KBM-7 (cell line): Measurements from ENCODE around the gene EXOC1L.

Experiments
- DNase-seq: peaks from one replicate; pipeline ENCODE4 v3.0.0-alpha.2; 2015
- in situ Hi-C: fragments of 300-500 bp; cut with MboI; formaldehyde crosslinking; loops from 2 replicates; pipeline ENCODE4 v1.14.3; 2020; ENCODE audit warnings: low sequenced_read_pairs, low pct_unique_long_range_greater_than_20kb, mixed read lengths

The EXOC1L gene

GRCh38 chr4:55819634-55820033 lies at the start of gene EXOC1L:
Gene EXOC1L, plus strand, starts transcription at chr4:55819790. Its CDS starts 237 bp downstream, at chr4:55820027.
- DNase-seq: peak; percentile 80
- in situ Hi-C loops: no loop called here

- DNase-seq: no peak
- in situ Hi-C loops: no loop called here
These were observed 48.9 kb upstream of the EXOC1L start for GRCh38 chr4:55770662-55771061.

- in situ Hi-C loops: no loop called here
- DNase-seq: no peak
These were observed 38.2 kb upstream of the EXOC1L start for GRCh38 chr4:55781341-55781740.

- no peak for DNase-seq
- in situ Hi-C loops: no loop called here
These were observed 37.8 kb upstream of the EXOC1L start for GRCh38 chr4:55781812-55782211.

- in situ Hi-C loops: no loop called here
These were observed 36.0 kb upstream of the EXOC1L start for GRCh38 chr4:55783584-55783983.

GRCh38 chr4:55784747-55785146 lies 34.8 kb upstream of the EXOC1L start:
- in situ Hi-C loops: no loop called here
- DNase-seq: no peak

More at GRCh38 chr4:55783584-55783983, 36.0 kb upstream of the EXOC1L start:
- DNase-seq: no peak

GRCh38 chr4:55791666-55792065 lies 27.9 kb upstream of the EXOC1L start:
- in situ Hi-C loops: no loop called here
- DNase-seq: no peak

- no peak for DNase-seq
- in situ Hi-C loops: no loop called here
These were observed 26.1 kb upstream of the EXOC1L start for GRCh38 chr4:55793479-55793878.

GRCh38 chr4:55794053-55794452 lies 25.5 kb upstream of the EXOC1L start:
- DNase-seq: no peak
- in situ Hi-C loops: no loop called here

GRCh38 chr4:55795341-55795740 lies 24.2 kb upstream of the EXOC1L start:
- in situ Hi-C loops: no loop called here
- DNase-seq: no peak

GRCh38 chr4:55801498-55801897 lies 18.1 kb upstream of the EXOC1L start:
- in situ Hi-C loops: no loop called here

GRCh38 chr4:55807556-55807955 lies 12.0 kb upstream of the EXOC1L start:
- no peak for DNase-seq
- in situ Hi-C loops: no loop called here

More at GRCh38 chr4:55801498-55801897, 18.1 kb upstream of the EXOC1L start:
- DNase-seq: no peak

GRCh38 chr4:55808186-55808585 lies 11.4 kb upstream of the EXOC1L start:
- DNase-seq: no peak
- in situ Hi-C loops: no loop called here

- no peak for DNase-seq
- in situ Hi-C loops: no loop called here
These were observed 11.0 kb upstream of the EXOC1L start for GRCh38 chr4:55808632-55809031.

GRCh38 chr4:55817691-55818090 lies 1.9 kb upstream of the EXOC1L start:
- no peak for DNase-seq
- in situ Hi-C loops: no loop called here

- no peak for DNase-seq
- in situ Hi-C loops: no loop called here
These were observed 689 bp downstream of the EXOC1L start for GRCh38 chr4:55820279-55820678.

GRCh38 chr4:55822329-55822728 lies 2.7 kb downstream of the EXOC1L start:
- no peak for DNase-seq
- in situ Hi-C loops: no loop called here

GRCh38 chr4:55824865-55825264 lies 5.3 kb downstream of the EXOC1L start:
- in situ Hi-C loops: no loop called here
- no peak for DNase-seq

GRCh38 chr4:55826986-55827385 lies 7.4 kb downstream of the EXOC1L start:
- in situ Hi-C loops: no loop called here
- no peak for DNase-seq

- in situ Hi-C loops: no loop called here
- no peak for DNase-seq
These were observed 8.0 kb downstream of the EXOC1L start for GRCh38 chr4:55827582-55827981.

GRCh38 chr4:55830048-55830447 lies 10.5 kb downstream of the EXOC1L start:
- DNase-seq: no peak
- in situ Hi-C loops: no loop called here

- DNase-seq: no peak
- in situ Hi-C loops: no loop called here
These were observed 11.1 kb downstream of the EXOC1L start for GRCh38 chr4:55830716-55831115.
